Measurements from ENCODE around the gene TPSAB1. TPM values are rescaled to one million over a fixed set of nuclear protein-coding genes. Genes with fewer than 3 reads are reported as not detected.
"Not testable (repeated sequence)": the region's sequence is repeated elsewhere in the genome, so short reads cannot be mapped to it uniquely, and the experiment has no call there.

TPSAB1 gene
- total RNA-seq, 1 donor from 2014 or later, result not detected

DNA sequence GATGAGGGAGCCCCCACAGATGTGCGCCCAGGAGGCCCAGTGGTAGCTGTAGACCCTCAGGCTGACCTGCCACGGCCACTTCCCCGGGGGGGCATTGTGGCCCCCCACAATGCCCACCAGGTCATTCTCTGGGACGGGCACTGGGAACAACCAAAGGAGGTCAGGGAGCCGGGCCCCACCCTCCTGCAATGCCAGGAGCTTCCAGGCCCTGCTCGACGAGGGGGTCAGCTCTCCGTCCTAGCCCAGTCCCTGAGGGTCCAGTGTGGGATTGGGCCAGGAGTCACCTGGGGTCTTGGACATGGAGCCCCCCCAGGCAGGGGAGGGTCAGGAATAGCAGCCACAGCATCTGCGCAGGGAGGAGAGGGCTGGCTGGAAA, 22.3 kb downstream of the TPSAB1 start:
- Mint-ChIP-seq H3K4me3 (no peak overlapping the region), H3K36me3 (ENCODE audit: low read depth) (no peaks in the 10 kb centered on the region), H3K27ac (no peak overlapping the region), H3K9me3 (peaks cover 10% of the 10 kb centered on the region), H3K4me1 (ENCODE audit: low read depth) (no peaks in the 10 kb centered on the region), H3K27me3 (ENCODE audit: insufficient read depth) (peaks cover 11% of the 10 kb centered on the region)
- intact Hi-C loops (cut with micrococcal nuclease), result no loop called here
- DNase-seq (ENCODE audit: low spot score), result no peak

DNA sequence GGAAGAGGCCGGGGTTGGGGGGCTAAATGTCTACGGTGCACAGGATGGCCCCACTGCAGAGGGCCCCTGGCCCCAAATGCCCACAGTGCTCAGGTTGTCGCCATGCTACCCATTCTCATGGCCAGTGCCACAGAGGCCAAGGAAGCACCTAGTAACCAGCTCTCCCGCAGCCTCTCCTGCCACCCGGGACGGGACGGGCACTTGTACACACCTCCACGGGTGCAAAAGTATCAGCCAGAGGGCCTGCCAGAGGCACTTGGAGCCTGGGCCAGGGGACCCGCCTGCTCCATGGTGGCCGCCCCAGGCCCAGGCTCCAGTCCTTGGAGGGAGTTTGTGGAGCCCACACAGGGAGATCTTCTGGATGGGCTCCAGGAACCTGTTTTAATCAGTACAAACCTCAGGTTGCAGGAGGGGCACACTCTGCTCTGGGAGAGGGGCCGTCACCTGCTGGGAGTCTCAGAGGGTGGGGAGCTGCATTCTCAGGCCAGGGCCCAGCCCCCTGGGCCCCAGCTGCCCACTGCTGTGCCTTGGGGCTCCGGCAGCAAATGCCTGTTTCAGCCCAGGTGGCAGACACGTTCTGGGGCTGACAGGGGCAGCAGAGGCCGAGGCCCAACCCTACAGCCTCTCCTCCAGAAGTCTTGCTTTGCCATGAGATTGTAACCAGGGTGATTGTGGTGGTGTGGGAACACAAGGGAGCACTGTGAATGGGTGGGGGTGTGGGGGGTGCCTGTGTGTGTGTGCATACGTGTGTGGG, 23.3 kb downstream of the TPSAB1 start:
- Mint-ChIP-seq H3K4me3 (no peak overlapping the region), H3K27me3 (ENCODE audit: insufficient read depth) (peaks cover 11% of the 10 kb centered on the region), H3K27ac (no peak overlapping the region), H3K4me1 (ENCODE audit: low read depth) (no peaks in the 10 kb centered on the region), H3K36me3 (ENCODE audit: low read depth) (no peaks in the 10 kb centered on the region), H3K9me3 (peaks cover 10% of the 10 kb centered on the region)
- intact Hi-C loops (cut with micrococcal nuclease), result no loop called here
- no peak for DNase-seq (ENCODE audit: low spot score)

DNA sequence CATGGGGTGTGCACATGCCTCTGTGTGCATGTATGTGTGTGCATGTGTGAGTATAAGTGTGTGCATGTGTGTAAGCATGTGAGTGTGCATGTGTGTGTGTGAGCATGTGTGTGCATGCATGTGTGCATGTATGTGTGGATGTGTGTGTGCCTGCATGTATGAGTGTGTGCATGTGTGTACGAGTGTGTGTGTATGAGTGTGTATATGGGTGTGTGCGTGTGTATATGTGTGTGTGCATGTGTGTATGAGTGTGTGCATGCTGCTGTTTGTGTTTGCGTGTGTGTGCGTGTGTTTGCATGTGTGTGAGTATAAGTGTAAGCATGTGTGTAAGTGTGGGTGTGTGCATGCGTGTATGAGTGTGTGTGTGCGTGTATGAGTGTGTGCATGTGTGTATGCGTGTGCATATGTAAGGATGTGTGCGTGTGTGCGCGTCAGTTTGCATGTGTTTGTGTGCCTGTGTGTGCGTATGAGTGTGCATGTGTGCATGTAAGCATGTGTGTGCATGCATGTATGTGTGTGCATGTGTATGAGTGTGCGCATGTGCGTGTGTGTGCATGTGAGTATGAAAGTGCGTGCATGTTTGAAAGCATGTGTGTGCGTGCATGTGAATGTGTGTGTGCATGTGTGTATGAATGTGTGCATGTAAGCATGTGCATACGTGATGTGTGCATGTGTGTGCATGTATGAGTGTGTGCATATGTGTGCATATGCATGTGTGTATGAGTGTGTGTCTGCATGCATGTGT, 24.0 kb downstream of the TPSAB1 start:
- no peaks in the 10 kb centered on the region for H3K4me1 Mint-ChIP-seq (ENCODE audit: low read depth)
- H3K4me3 Mint-ChIP-seq, result no peak overlapping the region
- peaks cover 10% of the 10 kb centered on the region for H3K9me3 Mint-ChIP-seq
- H3K36me3 Mint-ChIP-seq (ENCODE audit: low read depth), result no peaks in the 10 kb centered on the region
- intact Hi-C loops (cut with micrococcal nuclease), result no loop called here
- H3K27ac Mint-ChIP-seq, result no peak overlapping the region
- H3K27me3 Mint-ChIP-seq (ENCODE audit: insufficient read depth), result peaks cover 7% of the 10 kb centered on the region
- DNase-seq (ENCODE audit: low spot score), result no peak

DNA sequence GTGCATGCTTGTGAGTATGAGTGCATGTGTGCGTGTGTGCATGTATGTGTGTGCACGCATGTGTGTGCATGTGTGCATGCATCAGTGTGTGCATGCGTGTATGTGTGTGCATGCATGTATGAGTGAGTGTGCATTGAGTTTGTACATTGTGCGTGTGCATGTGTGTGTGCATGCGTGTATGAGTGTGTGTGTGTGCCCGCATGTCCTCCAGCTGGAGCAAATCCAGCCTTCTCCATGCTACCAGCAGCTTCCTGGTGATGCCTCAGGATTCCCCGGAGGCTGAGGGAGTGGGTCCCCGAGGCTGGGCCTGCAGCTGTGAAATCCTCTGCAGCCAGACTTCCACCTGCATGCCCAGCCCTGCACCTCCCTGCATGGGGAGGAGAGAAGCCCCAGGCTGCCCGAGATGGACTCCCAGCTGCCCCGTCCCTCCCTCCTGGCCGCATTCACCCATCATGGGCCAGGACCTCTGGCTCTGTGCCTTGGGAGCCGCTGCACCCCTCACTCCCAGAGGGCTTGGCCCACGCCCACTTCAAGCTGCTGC, 24.7 kb downstream of the TPSAB1 start:
- no peaks in the 10 kb centered on the region for H3K36me3 Mint-ChIP-seq (ENCODE audit: low read depth)
- no peak for DNase-seq (ENCODE audit: low spot score)
- H3K4me3 Mint-ChIP-seq, result no peak overlapping the region
- peaks cover 10% of the 10 kb centered on the region for H3K9me3 Mint-ChIP-seq
- H3K27ac Mint-ChIP-seq, result no peak overlapping the region
- peaks cover 7% of the 10 kb centered on the region for H3K27me3 Mint-ChIP-seq (ENCODE audit: insufficient read depth)
- H3K4me1 Mint-ChIP-seq (ENCODE audit: low read depth), result no peaks in the 10 kb centered on the region
- intact Hi-C loops (cut with micrococcal nuclease), result no loop called here

DNA sequence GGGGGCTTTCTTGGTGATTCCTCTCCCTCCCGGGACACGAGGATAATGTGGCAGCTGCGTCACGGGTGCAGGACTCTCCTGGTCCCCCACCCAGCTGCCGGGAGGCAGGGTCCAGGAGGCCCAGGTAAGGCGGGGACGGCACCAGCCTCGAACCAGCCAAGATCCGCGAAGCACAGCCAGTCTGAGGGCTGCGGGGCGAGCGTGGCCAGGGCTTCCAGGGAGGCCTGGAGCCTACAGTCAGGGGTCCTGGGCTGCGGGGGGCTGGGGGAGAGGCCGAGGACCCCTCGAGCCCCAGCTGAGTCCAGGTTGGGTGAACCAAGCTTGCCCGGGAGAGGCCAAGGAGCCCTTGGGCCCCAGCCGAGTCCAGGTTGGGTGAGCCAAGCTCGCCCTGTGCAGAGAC, 25.3 kb downstream of the TPSAB1 start:
- Mint-ChIP-seq H3K9me3 (peaks cover 10% of the 10 kb centered on the region), H3K36me3 (ENCODE audit: low read depth) (no peaks in the 10 kb centered on the region), H3K4me3 (no peak overlapping the region), H3K4me1 (ENCODE audit: low read depth) (no peaks in the 10 kb centered on the region), H3K27ac (no peak overlapping the region), H3K27me3 (ENCODE audit: insufficient read depth) (peaks cover 3% of the 10 kb centered on the region)
- no peak for DNase-seq (ENCODE audit: low spot score)
- intact Hi-C loops (cut with micrococcal nuclease), result no loop called here

DNA sequence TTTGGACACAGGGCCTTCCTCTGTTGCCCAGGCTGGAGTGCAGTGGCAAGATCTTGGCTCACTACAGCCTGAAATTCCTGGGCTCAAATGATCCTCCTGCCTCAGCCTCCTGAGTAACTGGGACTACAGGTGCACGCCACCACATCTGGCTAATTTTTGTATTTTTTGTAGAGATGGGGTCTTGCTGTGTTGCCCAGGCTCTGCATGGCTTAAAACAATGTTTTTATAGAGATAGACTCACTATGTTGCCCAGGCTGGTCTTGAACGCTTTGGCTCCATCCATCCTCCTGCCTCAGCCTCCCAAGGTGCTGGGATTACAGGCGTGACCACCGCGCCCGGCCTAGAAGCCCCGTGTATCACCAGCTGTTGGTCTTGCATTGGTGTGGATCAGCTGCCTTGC, 28.9 kb downstream of the TPSAB1 start:
- H3K9me3 Mint-ChIP-seq; H3K27me3 Mint-ChIP-seq (ENCODE audit: insufficient read depth); H3K36me3 Mint-ChIP-seq (ENCODE audit: low read depth); DNase-seq (ENCODE audit: low spot score); H3K4me1 Mint-ChIP-seq (ENCODE audit: low read depth); intact Hi-C loops (cut with micrococcal nuclease); H3K27ac Mint-ChIP-seq; H3K4me3 Mint-ChIP-seq: not testable (repeated sequence)

DNA sequence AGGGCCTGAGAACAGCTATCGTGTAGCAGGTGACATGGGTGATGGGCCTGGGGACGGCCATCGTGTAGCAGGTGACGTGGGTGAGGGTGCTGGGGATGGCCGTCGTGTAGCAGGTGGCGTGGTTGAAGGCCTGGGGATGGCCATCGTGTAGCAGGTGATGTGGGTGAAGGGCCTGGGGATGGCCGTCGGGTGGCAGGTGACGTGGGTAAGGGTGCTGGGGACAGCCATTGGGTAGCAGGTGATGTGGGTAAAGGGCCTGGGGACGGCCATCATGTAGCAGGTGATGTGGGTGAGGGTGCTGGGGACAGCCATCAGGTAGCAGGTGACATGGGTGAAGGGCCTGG, 30.8 kb downstream of the TPSAB1 start:
- intact Hi-C loops (cut with micrococcal nuclease), result no loop called here
- Mint-ChIP-seq H3K27me3 (ENCODE audit: insufficient read depth) (no peaks in the 10 kb centered on the region), H3K4me1 (ENCODE audit: low read depth) (no peaks in the 10 kb centered on the region), H3K9me3 (no peaks in the 10 kb centered on the region), H3K36me3 (ENCODE audit: low read depth) (no peaks in the 10 kb centered on the region), H3K27ac (no peak overlapping the region), H3K4me3 (no peak overlapping the region)
- DNase-seq (ENCODE audit: low spot score), result no peak

DNA sequence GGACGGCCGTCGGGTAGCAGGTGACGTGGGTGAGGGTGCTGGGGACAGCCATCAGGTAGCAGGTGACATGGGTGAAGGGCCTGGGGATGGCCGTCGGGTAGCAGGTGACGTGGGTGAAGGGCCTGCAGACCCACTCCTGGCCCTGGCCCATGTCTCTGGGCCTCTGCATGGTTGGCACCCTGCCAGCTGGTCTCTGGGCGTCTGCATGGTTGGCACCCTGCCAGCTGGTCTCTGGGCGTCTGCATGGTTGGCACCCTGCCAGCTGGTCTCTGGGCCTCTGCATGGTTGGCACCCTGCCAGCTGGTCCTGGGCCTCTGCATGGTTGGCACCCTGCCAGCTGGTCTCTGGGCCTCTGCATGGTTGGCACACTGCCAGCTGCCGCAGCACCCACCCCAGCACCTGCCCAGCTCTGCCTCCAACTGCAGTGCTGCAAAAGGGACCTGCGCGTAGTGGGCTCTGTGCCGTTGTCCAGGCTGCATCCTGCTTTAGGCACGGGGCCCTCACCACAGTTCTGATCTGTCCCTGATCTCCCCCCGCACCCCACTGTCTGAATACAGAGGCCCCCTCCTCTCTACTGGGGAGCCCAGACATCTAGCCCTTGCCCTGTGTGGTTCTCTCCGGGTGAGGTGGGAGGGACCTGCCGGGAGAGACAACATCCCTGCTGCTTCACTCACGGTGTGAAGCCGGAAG, 31.4 kb downstream of the TPSAB1 start:
- H3K27ac Mint-ChIP-seq; DNase-seq (ENCODE audit: low spot score); H3K4me3 Mint-ChIP-seq; H3K4me1 Mint-ChIP-seq (ENCODE audit: low read depth); H3K27me3 Mint-ChIP-seq (ENCODE audit: insufficient read depth); H3K36me3 Mint-ChIP-seq (ENCODE audit: low read depth); H3K9me3 Mint-ChIP-seq; intact Hi-C loops (cut with micrococcal nuclease): not testable (repeated sequence)

DNA sequence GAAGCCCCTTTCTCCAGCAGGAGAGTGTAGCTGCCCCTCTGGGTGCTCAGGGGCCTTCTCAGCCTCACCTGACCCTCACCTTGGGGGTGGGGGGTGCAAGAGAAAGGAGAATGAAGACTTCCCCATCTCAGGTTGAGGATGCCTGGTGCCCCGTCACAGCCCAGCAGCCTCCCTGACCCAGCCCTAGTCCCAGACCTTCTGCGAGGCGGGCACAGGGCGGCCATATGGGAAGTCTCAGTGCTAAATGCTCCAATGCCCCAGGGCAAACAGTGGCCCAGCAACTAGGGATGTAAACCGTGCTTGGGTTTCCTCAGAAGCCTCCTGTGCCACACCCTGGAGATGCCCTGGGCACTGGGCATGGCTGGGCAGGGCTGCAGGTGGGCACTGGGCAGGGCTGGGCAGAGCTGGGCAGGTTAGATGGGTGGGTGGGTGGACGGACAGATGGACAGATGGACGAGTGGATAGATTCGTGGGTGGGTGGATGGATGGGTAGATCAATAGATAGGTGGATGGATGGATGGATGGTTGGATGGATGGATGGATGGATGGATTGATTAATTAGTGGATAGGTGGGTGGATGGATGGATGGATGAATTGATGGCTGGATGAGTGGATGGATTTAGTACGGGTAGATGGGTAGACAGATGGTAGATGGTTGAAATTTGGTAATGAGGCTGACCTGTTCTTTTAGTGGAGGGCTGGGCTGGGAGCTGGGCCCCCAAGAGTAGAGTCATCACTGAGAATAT, 32.1 kb downstream of the TPSAB1 start:
- no peaks in the 10 kb centered on the region for H3K4me1 Mint-ChIP-seq (ENCODE audit: low read depth)
- DNase-seq (ENCODE audit: low spot score), result no peak
- H3K9me3 Mint-ChIP-seq, result no peaks in the 10 kb centered on the region
- H3K27me3 Mint-ChIP-seq (ENCODE audit: insufficient read depth), result no peaks in the 10 kb centered on the region
- intact Hi-C loops (cut with micrococcal nuclease), result no loop called here
- no peaks in the 10 kb centered on the region for H3K36me3 Mint-ChIP-seq (ENCODE audit: low read depth)
- no peak overlapping the region for H3K4me3 Mint-ChIP-seq
- H3K27ac Mint-ChIP-seq, result no peak overlapping the region

DNA sequence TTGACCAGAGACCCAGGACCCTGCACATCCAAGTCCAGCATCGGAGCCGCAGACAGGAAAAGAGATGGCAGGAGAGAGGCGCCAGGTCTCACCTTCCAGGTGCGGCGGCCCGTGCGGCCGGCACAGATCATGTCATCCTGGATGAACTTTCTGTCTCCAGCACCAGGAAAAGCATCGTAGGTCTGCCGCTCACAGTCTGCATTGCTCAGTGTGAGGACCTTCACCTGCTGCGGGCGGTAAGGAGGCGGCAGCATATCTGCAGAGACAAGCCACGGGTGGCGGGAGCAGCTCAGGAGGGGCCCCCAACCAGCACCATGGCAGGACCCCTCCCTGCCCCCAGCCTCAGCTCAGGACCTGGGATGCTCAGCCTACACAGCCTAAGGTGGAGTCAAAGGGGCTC, 33.3 kb downstream of the TPSAB1 start:
- no peak overlapping the region for H3K27ac Mint-ChIP-seq
- no peak overlapping the region for H3K4me3 Mint-ChIP-seq
- no peak for DNase-seq (ENCODE audit: low spot score)
- intact Hi-C loops (cut with micrococcal nuclease), result no loop called here
- H3K4me1 Mint-ChIP-seq (ENCODE audit: low read depth), result no peaks in the 10 kb centered on the region
- H3K36me3 Mint-ChIP-seq (ENCODE audit: low read depth), result no peaks in the 10 kb centered on the region
- H3K9me3 Mint-ChIP-seq, result no peaks in the 10 kb centered on the region
- H3K27me3 Mint-ChIP-seq (ENCODE audit: insufficient read depth), result no peaks in the 10 kb centered on the region

DNA sequence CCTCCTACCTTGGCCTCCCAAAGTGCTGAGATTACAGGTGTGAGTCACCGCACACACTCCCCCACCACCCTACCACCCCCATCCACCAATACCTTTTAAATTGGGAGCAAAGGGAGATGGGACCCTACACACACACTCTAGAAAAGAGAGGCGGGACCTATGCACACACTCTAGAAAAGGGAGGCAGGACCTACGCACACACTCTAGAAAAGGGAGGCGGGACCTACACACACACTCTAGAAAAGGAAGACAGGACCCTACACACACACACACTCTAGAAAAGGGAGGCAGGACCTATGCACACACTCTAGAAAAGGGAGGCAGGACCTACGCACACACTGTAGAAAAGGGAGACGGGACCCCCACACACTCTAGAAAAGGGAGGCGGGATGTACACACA, 34.3 kb downstream of the TPSAB1 start:
- Mint-ChIP-seq H3K9me3 (no peaks in the 10 kb centered on the region), H3K27me3 (ENCODE audit: insufficient read depth) (no peaks in the 10 kb centered on the region), H3K36me3 (ENCODE audit: low read depth) (no peaks in the 10 kb centered on the region), H3K4me1 (ENCODE audit: low read depth) (no peaks in the 10 kb centered on the region), H3K27ac (no peak overlapping the region), H3K4me3 (no peak overlapping the region)
- intact Hi-C loops (cut with micrococcal nuclease), result no loop called here
- DNase-seq (ENCODE audit: low spot score), result no peak

DNA sequence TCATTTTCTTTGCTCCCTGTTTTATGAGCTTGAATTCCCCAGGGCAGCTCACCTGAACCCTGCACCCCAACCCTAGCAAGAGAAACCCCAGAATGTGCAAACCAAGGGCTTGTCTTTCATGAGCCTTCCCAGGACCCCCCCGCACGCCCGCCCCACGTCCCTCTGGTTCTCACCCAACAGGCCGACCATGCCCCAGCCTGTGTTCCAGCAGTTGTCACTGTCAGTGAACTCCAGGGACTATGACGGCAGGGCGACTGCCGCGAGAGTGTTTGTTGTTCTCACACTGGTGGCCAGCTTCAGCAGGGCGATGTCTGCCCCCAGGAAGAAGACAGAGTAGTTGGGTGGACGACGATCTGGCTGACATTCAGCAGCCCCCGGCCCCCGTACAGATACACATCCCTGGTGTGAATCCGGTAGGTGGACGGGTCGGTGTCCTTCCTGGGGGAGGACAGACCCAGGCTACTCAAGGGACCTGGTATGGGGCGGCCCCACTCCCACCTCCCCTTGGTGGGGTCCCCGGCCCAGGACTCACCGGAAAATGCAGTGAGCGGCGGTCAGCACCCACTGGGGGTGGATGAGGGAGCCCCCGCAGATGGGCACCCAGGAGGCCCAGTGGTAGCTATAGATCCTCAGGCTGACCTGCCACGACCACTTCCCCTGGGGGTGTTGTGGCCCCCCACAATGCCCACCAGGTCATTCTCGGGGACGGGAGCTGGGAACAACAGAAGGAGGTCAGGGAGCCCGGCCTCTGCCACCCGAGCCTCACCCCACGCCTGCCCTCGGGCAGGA, 35.5 kb downstream of the TPSAB1 start:
- intact Hi-C loops (cut with micrococcal nuclease), result no loop called here
- Mint-ChIP-seq H3K27ac (no peak overlapping the region), H3K4me3 (no peak overlapping the region), H3K36me3 (ENCODE audit: low read depth) (no peaks in the 10 kb centered on the region), H3K9me3 (no peaks in the 10 kb centered on the region), H3K4me1 (ENCODE audit: low read depth) (no peaks in the 10 kb centered on the region), H3K27me3 (ENCODE audit: insufficient read depth) (no peaks in the 10 kb centered on the region)
- no peak for DNase-seq (ENCODE audit: low spot score)
